Smooth muscle cell (in vitro differentiated cells): ENCODE measurements around the gene SWSAP1. TPM values are rescaled to one million over a fixed set of nuclear protein-coding genes. Genes with fewer than 3 reads are reported as not detected.
A peak's percentile ranks its signal among the peaks of the same experiment; 100 is the strongest.
"Not testable (repeated sequence)": the region's sequence is repeated elsewhere in the genome, so short reads cannot be mapped to it uniquely, and the experiment has no call there.

Experiments
- DNase-seq: peaks from one replicate; lab custom pipeline; 2025; ENCODE audit not compliant: unreplicated experiment; lab: John Stamatoyannopoulos, UW
- H2AFZ ChIP-seq: fragments of 200-600 bp; sonication (generic); 2 replicates; pipeline ENCODE4 v1.6.0; 2016; ENCODE audit warnings: antibody characterized with exemption, low read depth, mild to moderate bottlenecking
- H3F3A ChIP-seq: fragments of 200-600 bp; sonication (generic); 2 replicates; pipeline ENCODE4 v1.6.0; 2017; ENCODE audit warnings: antibody characterized with exemption, low read depth
- H3K27ac ChIP-seq: fragments of 200-600 bp; sonication (generic); 2 replicates; pipeline ENCODE4 v1.5.1; 2016; ENCODE audit warnings: low read depth, mild to moderate bottlenecking
- H3K27me3 ChIP-seq: fragments of 200-600 bp; sonication (generic); 2 replicates; pipeline ENCODE4 v1.6.1; 2016; ENCODE audit warnings: low read depth, mild to moderate bottlenecking
- H3K36me3 ChIP-seq: fragments of 200-600 bp; sonication (generic); 2 replicates; pipeline ENCODE4 v1.5.1; 2016; ENCODE audit warnings: low read depth
- H3K4me1 ChIP-seq: fragments of 200-600 bp; sonication (generic); 2 replicates; pipeline ENCODE4 v1.5.1; 2016; ENCODE audit warnings: low read depth
- H3K4me2 ChIP-seq: fragments of 200-600 bp; sonication (generic); 2 replicates; pipeline ENCODE4 v1.6.0; 2016; ENCODE audit warnings: mild to moderate bottlenecking
- H3K4me3 ChIP-seq: fragments of 200-600 bp; sonication (generic); 2 replicates; pipeline ENCODE4 v1.5.1; 2016; ENCODE audit warnings: mild to moderate bottlenecking
- H3K79me2 ChIP-seq: fragments of 200-600 bp; sonication (generic); 2 replicates; pipeline ENCODE4 v1.6.0; 2016; ENCODE audit warnings: low read depth, mild to moderate bottlenecking
- H3K9ac ChIP-seq: fragments of 200-600 bp; sonication (generic); 2 replicates; pipeline ENCODE4 v1.6.0; 2016; ENCODE audit warnings: low read depth
- H3K9me3 ChIP-seq: fragments of 200-600 bp; sonication (generic); replicated peaks from 2 replicates; pipeline ENCODE4 v1.5.1; 2016; ENCODE audit warnings: low read depth
- H4K20me1 ChIP-seq: fragments of 200-600 bp; sonication (generic); 2 replicates; pipeline ENCODE4 v1.6.0; 2016; ENCODE audit warnings: low read depth
- WGBS: methylation state at CpG from one replicate; pipeline ENCODE4 v1.1.7; 2016; ENCODE audit warnings: low lambda C conversion rate; 5-methylcytosine and 5-hydroxymethylcytosine counted together
- polyA plus RNA-seq: library from polyadenylated mRNA; unstranded; fragments of >200 nt; fragmentation: Nextera tagmentation; extraction: Ambion mirVana; gene quantifications from 2 replicates; pipeline ENCODE4 v1.2.1, GENCODE V29; 2016
- total RNA-seq: library from RNA; depleted of rRNA; stranded (reverse); fragments of >200 nt; gene quantifications from 2 replicates; pipeline ENCODE4 v1.2.3, GENCODE V29; 2014
- TF ChIP-seq, protein P1 (sequence below): fragments of 200-600 bp; sonication (generic); IDR thresholded peaks from 2 replicates; pipeline ENCODE4 v1.5.1; 2017; ENCODE audit warnings: borderline replicate concordance, mild to moderate bottlenecking, antibody characterized with exemption; ENCODE audit not compliant: insufficient read depth, poor library complexity, severe bottlenecking

SWSAP1 gene
- total and polyA plus RNA-seq, 2 experiments from 2014 or later: 0.99 to 2.8 TPM

DNA sequence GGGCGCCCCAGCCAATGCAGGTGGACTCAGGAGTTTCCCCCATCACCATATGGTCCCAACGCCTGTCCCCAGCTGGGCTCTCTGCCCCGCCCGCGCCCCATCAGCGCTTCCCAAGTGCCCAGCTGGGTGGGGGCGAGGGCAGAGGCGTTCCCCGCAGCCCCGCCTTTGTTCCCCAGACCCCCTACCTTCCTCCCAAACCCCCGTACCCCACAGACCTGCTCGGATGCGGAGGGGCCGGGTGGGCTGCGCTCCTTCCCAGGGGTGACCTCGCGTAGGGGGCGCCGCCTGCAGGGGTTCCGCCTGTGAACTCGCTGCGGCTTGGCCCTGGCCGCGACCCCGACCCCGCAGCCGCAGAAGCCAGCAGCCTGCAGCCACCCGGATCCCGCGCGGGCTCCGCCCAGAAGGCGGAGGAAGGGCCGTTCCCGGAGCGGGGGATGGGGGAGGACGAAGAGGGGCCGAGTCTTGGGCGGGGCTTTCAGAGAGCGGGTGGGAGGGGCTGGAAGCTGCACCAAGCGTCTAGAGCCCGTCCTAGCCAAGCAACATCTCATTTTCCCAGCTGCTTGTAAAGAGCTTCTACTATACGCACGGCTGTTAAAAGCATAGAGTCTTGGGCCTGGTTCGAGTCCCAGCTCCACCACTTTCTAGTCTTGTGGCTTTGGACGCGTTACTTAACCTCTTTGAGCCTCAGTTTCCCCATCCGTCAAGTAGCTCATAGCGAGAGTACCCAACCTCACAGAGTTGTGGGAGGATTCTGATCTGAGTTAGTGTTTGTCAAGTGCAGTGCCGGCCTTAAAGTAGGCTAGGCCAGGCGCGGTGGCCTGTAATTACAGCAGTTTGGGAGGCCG lies 35.0 kb upstream of the SWSAP1 start, which contains the start of gene RAB3D:
TSS of gene RAB3D (minus strand) at position 404 of the 845 bp plus-strand sequence. CDS start 2,258 bp downstream, outside the sequence.
- Histone ChIP-seq H3K27ac (no peak within 1 kb of the TSS), H4K20me1 (no peaks in the 10 kb centered on the region), H3K36me3 (peaks cover 6% of the 10 kb centered on the region), H2AFZ (peak within 1 kb of the TSS; percentile 85), H3K4me3 (peak within 1 kb of the TSS; percentile 76), H3K4me2 (peak within 1 kb of the TSS; percentile 98), H3K4me1 (no peaks in the 10 kb centered on the region), H3F3A (no peaks in the 10 kb centered on the region), H3K9me3 (no peaks in the 10 kb centered on the region), H3K27me3 (no peaks in the 10 kb centered on the region), H3K79me2 (no peaks in the 10 kb centered on the region), H3K9ac (peak within 1 kb of the TSS; percentile 43)
- TF ChIP-seq, protein P1, sequence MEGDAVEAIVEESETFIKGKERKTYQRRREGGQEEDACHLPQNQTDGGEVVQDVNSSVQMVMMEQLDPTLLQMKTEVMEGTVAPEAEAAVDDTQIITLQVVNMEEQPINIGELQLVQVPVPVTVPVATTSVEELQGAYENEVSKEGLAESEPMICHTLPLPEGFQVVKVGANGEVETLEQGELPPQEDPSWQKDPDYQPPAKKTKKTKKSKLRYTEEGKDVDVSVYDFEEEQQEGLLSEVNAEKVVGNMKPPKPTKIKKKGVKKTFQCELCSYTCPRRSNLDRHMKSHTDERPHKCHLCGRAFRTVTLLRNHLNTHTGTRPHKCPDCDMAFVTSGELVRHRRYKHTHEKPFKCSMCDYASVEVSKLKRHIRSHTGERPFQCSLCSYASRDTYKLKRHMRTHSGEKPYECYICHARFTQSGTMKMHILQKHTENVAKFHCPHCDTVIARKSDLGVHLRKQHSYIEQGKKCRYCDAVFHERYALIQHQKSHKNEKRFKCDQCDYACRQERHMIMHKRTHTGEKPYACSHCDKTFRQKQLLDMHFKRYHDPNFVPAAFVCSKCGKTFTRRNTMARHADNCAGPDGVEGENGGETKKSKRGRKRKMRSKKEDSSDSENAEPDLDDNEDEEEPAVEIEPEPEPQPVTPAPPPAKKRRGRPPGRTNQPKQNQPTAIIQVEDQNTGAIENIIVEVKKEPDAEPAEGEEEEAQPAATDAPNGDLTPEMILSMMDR: no peak
- WGBS: 27% methylated on average over 18 of the region's 53 CpGs
- peak; percentile 58 for DNase-seq

DNA sequence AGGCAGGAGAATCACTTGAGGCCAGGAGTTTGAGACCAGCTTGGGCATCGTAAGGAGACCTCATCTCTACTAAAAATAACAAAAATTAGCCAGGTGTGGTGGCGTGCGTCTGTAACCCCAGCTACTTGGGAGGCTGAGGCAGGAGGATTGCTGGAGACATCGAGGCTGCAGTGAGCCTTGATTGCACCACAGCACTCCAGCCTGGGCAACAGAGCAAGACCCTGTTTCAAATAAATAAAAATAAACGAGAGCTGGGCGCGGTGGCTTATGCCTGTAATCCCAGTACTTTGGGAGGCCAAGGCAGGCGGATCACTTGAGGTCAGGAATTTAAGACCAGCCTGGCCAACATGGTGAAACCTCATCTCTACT lies 34.4 kb upstream of the SWSAP1 start:
- Histone ChIP-seq H3K4me3 (peak overlapping the region; percentile 76), H3K4me2 (peak overlapping the region; percentile 98)
- not testable (repeated sequence) for H3F3A ChIP-seq, H3K9me3 ChIP-seq, H3K36me3 ChIP-seq, H4K20me1 ChIP-seq, H2AFZ ChIP-seq, H3K4me1 ChIP-seq, H3K79me2 ChIP-seq, H3K27ac ChIP-seq, DNase-seq, H3K9ac ChIP-seq, H3K27me3 ChIP-seq
- WGBS: 91% methylated on average over 8 of the region's 8 CpGs

DNA sequence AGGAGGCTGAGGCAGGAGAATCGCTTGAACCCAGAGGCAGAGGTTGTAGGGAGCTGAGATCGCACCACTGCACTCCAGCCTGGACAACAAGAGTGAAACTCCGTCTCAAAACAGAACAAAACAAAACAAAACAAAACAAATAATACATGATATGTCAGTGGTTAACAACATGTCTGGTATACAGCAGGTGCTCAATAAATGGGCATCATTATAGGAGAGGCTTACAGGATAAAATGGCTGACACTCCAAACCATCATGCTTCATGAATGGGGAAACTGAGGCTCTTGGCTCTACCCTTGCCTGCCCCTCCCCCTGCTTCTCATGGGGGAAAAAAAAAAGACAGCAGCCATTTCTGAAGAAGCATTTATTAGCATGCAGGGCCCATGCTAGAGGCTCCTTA lies 32.0 kb upstream of the SWSAP1 start:
- Histone ChIP-seq H4K20me1 (no peaks in the 10 kb centered on the region), H3K9ac (no peak overlapping the region), H2AFZ (no peak overlapping the region), H3K4me3 (no peak overlapping the region), H3K79me2 (peaks cover 3% of the 10 kb centered on the region), H3K4me2 (no peak overlapping the region), H3K36me3 (no peaks in the 10 kb centered on the region), H3F3A (no peaks in the 10 kb centered on the region), H3K27me3 (no peaks in the 10 kb centered on the region), H3K4me1 (no peaks in the 10 kb centered on the region), H3K27ac (no peak overlapping the region), H3K9me3 (no peaks in the 10 kb centered on the region)
- TF ChIP-seq, protein P1: no peak
- no peak for DNase-seq
- 93% methylated on average over 3 of the region's 3 CpGs for WGBS

DNA sequence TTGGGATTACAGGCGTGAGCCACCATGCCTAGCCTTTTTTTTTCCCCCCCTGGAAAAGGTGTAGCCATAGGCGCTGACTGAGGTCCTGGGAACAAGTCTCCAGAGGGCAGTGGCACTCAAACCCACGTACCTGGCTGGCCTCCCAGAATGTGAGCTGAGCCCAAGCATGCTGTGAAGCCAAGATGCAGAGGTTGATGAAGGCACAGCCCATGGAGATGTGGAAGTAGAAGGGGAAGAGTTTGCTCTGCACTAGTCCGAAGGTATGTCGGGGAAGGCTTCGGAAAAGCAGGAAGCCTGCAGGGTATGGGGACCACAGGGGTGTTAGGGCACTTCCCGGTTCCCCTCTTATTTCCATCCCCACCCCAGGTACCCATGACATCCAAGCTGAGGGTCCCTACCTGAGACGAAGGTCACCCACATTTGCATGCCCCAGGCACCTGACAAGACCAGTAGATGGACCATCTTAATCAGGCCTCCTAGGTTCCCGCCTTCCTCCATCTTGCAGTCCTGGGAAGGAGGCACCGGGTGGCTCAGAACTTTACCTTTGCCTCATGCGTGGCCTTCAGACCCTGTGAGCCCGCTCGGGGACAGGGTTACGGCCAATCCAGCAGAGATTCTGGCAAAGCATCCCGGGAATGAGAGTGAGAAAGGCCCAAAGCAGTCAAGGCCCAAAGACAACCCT lies 29.2 kb upstream of the SWSAP1 start:
- WGBS: 71% methylated on average over 15 of the region's 15 CpGs
- DNase-seq: no peak
- peak overlapping the region; percentile 89 for H3K4me2 ChIP-seq
- no peaks in the 10 kb centered on the region for H3K4me1 ChIP-seq
- peak overlapping the region; percentile 73 for H3K4me3 ChIP-seq
- TF ChIP-seq, protein P1: no peak
- H3K27ac ChIP-seq: peak overlapping the region; percentile 82
- no peak overlapping the region for H3K9ac ChIP-seq
- peaks cover 3% of the 10 kb centered on the region for H3K79me2 ChIP-seq
- no peaks in the 10 kb centered on the region for H3K27me3 ChIP-seq
- no peak overlapping the region for H2AFZ ChIP-seq
- H3K9me3 ChIP-seq: no peaks in the 10 kb centered on the region
- no peaks in the 10 kb centered on the region for H3F3A ChIP-seq
- no peaks in the 10 kb centered on the region for H3K36me3 ChIP-seq
- H4K20me1 ChIP-seq: no peaks in the 10 kb centered on the region
